HCT116 (cell line): ENCODE results near the gene CDHR3. TPM values are rescaled to one million over a fixed set of nuclear protein-coding genes. Genes with fewer than 3 reads are reported as not detected.

Source experiments
- ATAC-seq: fragments of 200-7000 bp; cut with Tn5 transposase; 2 replicates; pipeline ENCODE4 v1.9.1; 2020; ENCODE audit warnings: mild to moderate bottlenecking, moderate library complexity
- BruUV-seq: library from RNA; stranded (reverse); fragments of 400-500 nt; replicated peaks from 2 replicates; lab custom pipeline; 2021; lab: Mats Ljungman, UMichigan
- CTCF ChIA-PET: fragments of 300-600 bp; sonication (Branson Sonifier 250); formaldehyde crosslinking; loops from one replicate; lab custom pipeline; 2021; ENCODE audit warnings: antibody characterized with exemption; lab: Charles Lee
- POLR2A ChIA-PET: fragments of 300-600, 350-600 bp; sonication (Branson Sonifier 250); formaldehyde crosslinking; loops from one replicate; lab custom pipeline; 2021; ENCODE audit warnings: antibody characterized with exemption; lab: Charles Lee
- RAD21 ChIA-PET, 2 experiments: fragments of 300-600 bp; sonication (Branson Sonifier 250); formaldehyde crosslinking; loops; one replicate each; lab custom pipeline; 2023; ENCODE audit warnings: low total read pairs in 2 of 2; ENCODE audit not compliant: uncharacterized antibody in 2 of 2, unreplicated experiment in 2 of 2, low non-redundant PET in 1 of 2; lab: Charles Lee
- DNase-seq: peaks from one replicate; pipeline ENCODE4 v3.0.0-alpha.2; 2010; ENCODE audit warnings: low read depth, low spot score
- H2AFZ ChIP-seq: fragments of 200-600 bp; shearing (Covaris generic), sonication (generic); 2 replicates; pipeline ENCODE4 v1.6.1; 2017; ENCODE audit warnings: low read depth, mixed run types, mixed read lengths, antibody characterized with exemption, low read length; ENCODE audit not compliant: poor library complexity, severe bottlenecking
- H3K27ac ChIP-seq: 2 replicates; pipeline ENCODE4 v1.5.1; 2012; ENCODE audit warnings: low read depth, low read length
- H3K27me3 ChIP-seq: fragments of 200-600 bp; sonication (generic); 2 replicates; pipeline ENCODE4 v1.6.1; 2016; ENCODE audit warnings: mixed run types, low read length, mixed read lengths; ENCODE audit not compliant: insufficient read depth
- H3K36me3 ChIP-seq, 2 experiments: fragments of 200-500 bp in 1 of 2; fragments of 200-600 bp in 1 of 2; sonication (Bioruptor generic) in 1 of 2; sonication (generic) in 1 of 2; 2 replicates each; pipeline versions ENCODE4 v1.5.1 to v1.6.1; 2014 to 2016; ENCODE audit warnings: low read length in 2 of 2, inconsistent platforms in 1 of 2, mixed read lengths in 1 of 2, mixed run types in 1 of 2; ENCODE audit not compliant: insufficient read depth in 2 of 2, control insufficient read depth in 1 of 2
- H3K4me1 ChIP-seq, 2 experiments: fragments of 200-600 bp in 1 of 2; sonication (generic) in 1 of 2; 2 replicates each; pipeline versions ENCODE4 v1.5.1 to v1.6.1; 2012 to 2017; ENCODE audit warnings: low read length in 2 of 2, inconsistent platforms in 1 of 2, mild to moderate bottlenecking in 1 of 2, mixed read lengths in 1 of 2, mixed run types in 1 of 2, moderate library complexity in 1 of 2; ENCODE audit not compliant: insufficient read depth in 2 of 2, control insufficient read depth in 1 of 2
- H3K4me2 ChIP-seq: fragments of 200-600 bp; sonication (generic); 2 replicates; pipeline ENCODE4 v1.6.1; 2017; ENCODE audit warnings: mixed run types, low read length, mixed read lengths
- H3K4me3 ChIP-seq, 2 experiments: fragments of 200-600 bp in 1 of 2; sonication (generic) in 1 of 2; replicated peaks in 1 of 2; 2 replicates each; pipeline ENCODE4 v1.5.1; 2011 to 2016; ENCODE audit warnings: low read length in 2 of 2, control low read depth in 1 of 2, low read depth in 1 of 2, mild to moderate bottlenecking in 1 of 2, mixed read lengths in 1 of 2, mixed run types in 1 of 2
- H3K79me2 ChIP-seq: fragments of 200-600 bp; sonication (generic); 2 replicates; pipeline ENCODE4 v1.6.1; 2017; ENCODE audit warnings: mild to moderate bottlenecking, mixed run types, low read length, moderate library complexity, mixed read lengths; ENCODE audit not compliant: insufficient read depth
- H3K9ac ChIP-seq: fragments of 200-600 bp; sonication (generic); 2 replicates; pipeline ENCODE4 v1.6.1; 2016; ENCODE audit warnings: low read length, mixed read lengths
- H3K9me2 ChIP-seq: fragments of 200-600 bp; sonication (generic), shearing (Covaris generic); 2 replicates; pipeline ENCODE4 v1.6.1; 2017; ENCODE audit warnings: mixed run types, mild to moderate bottlenecking, moderate library complexity; ENCODE audit not compliant: insufficient read depth
- H3K9me3 ChIP-seq, 2 experiments: fragments of 200-500 bp in 1 of 2; fragments of 200-600 bp in 1 of 2; sonication (Bioruptor generic) in 1 of 2; sonication (generic) in 1 of 2; 2 replicates each; pipeline ENCODE4 v1.6.1; 2014 to 2017; ENCODE audit warnings: low read length in 2 of 2, mixed read lengths in 2 of 2, inconsistent platforms in 1 of 2, low read depth in 1 of 2, mild to moderate bottlenecking in 1 of 2, mixed run types in 1 of 2, moderate library complexity in 1 of 2; ENCODE audit not compliant: control insufficient read depth in 1 of 2, insufficient read depth in 1 of 2
- H4K20me1 ChIP-seq: fragments of 200-600 bp; sonication (generic), shearing (Covaris generic); 2 replicates; pipeline ENCODE4 v1.6.1; 2017; ENCODE audit warnings: mixed run types, mild to moderate bottlenecking, moderate library complexity; ENCODE audit not compliant: insufficient read depth
- ATF3 ChIP-seq: IDR thresholded peaks from 2 replicates; pipeline ENCODE4 v1.6.1; 2012
- ELF1 ChIP-seq: IDR thresholded peaks from 2 replicates; pipeline ENCODE4 v1.6.1; 2012; ENCODE audit warnings: low read depth, borderline replicate concordance
- EZH2 ChIP-seq: fragments of 200-600 bp; sonication (generic); IDR thresholded peaks from 2 replicates; pipeline ENCODE4 v1.6.1; 2017; ENCODE audit warnings: antibody characterized with exemption, mixed run types
- JUND ChIP-seq: IDR thresholded peaks from 2 replicates; pipeline ENCODE4 v1.6.1; 2012
- RAD21 ChIP-seq: IDR thresholded peaks from 2 replicates; pipeline ENCODE4 v1.6.1; 2012; ENCODE audit warnings: low read depth, mild to moderate bottlenecking
- SP1 ChIP-seq: IDR thresholded peaks from 2 replicates; pipeline ENCODE4 v1.6.1; 2012; ENCODE audit warnings: low read depth
- TCF7L2 ChIP-seq: IDR thresholded peaks from 2 replicates; pipeline ENCODE4 v1.7.0; 2011; ENCODE audit warnings: borderline replicate concordance, inconsistent platforms; ENCODE audit not compliant: insufficient read depth, insufficient read length; ENCODE audit errors: extremely low read depth
- intact Hi-C: fragments of 100-400 bp; cut with micrococcal nuclease; formaldehyde crosslinking; loops from 2 replicates; pipeline ENCODE4 v1.10.0; 2022
- total RNA-seq: library from RNA; stranded (reverse); gene quantifications from one replicate; pipeline ENCODE4 v1.2.1, GENCODE V29; 2021; ENCODE audit not compliant: unreplicated experiment

Gene CDHR3
- total RNA-seq, 1 experiment from 2014 or later, result 5.5 TPM

GRCh38 chr7:105916603-105917002 is 46.5 kb upstream of the CDHR3 start:
- no peak for TF ChIP-seq JUND
- no peak for TF ChIP-seq RAD21
- TF ChIP-seq ATF3, result no peak
- no peak for TF ChIP-seq TCF7L2
- TF ChIP-seq EZH2, result no peak
- TF ChIP-seq SP1, result no peak
- ChIA-PET CTCF (no interaction called here), RAD21 (no interaction called here), POLR2A (no interaction called here)
- intact Hi-C loops, result no loop called here
- H3K27ac ChIP-seq, result no peak overlapping the region
- no peak overlapping the region for H3K4me2 ChIP-seq
- H3K9ac ChIP-seq, result no peak overlapping the region
- no TSS peak for BruUV-seq
- H3K36me3 ChIP-seq, result peaks cover 0 to 4% of the 10 kb centered on the region in 2 experiments; a peak in 1 of 4 replicates
- ATAC-seq (no peak), DNase-seq (no peak)
- H3K4me1 ChIP-seq, result no peaks in the 10 kb centered on the region
- H3K27me3 ChIP-seq, result no peaks in the 10 kb centered on the region
- no peaks in the 10 kb centered on the region for H4K20me1 ChIP-seq
- no peaks in the 10 kb centered on the region for H3K9me2 ChIP-seq
- no peaks in the 10 kb centered on the region for H3K79me2 ChIP-seq
- H2AFZ ChIP-seq, result no peak overlapping the region
- no peaks in the 10 kb centered on the region for H3K9me3 ChIP-seq
- no peak overlapping the region for H3K4me3 ChIP-seq

- ChIA-PET POLR2A (no interaction called here), CTCF (no interaction called here), RAD21 (no interaction called here)
- H3K9me2 ChIP-seq, result no peaks in the 10 kb centered on the region
- H3K27ac ChIP-seq, result no peak overlapping the region
- BruUV-seq, result no TSS peak
- no peaks in the 10 kb centered on the region for H4K20me1 ChIP-seq
- no peaks in the 10 kb centered on the region for H3K27me3 ChIP-seq
- DNase-seq (no peak), ATAC-seq (no peak)
- H3K79me2 ChIP-seq, result no peaks in the 10 kb centered on the region
- TF ChIP-seq ELF1, result no peak
- H2AFZ ChIP-seq, result no peak overlapping the region
- no peak overlapping the region for H3K9ac ChIP-seq
- intact Hi-C loops, result no loop called here
- peaks cover 0 to under 1% of the 10 kb centered on the region in 2 experiments; a peak in 1 of 4 replicates for H3K36me3 ChIP-seq
- H3K4me3 ChIP-seq, result no peak overlapping the region
- H3K4me2 ChIP-seq, result no peak overlapping the region
- H3K4me1 ChIP-seq, result no peaks in the 10 kb centered on the region
- H3K9me3 ChIP-seq, result no peaks in the 10 kb centered on the region
Observed at GRCh38 chr7:105917659-105918058, 45.4 kb upstream of the CDHR3 start.
